Stomach smooth muscle (tissue), 2 donors: ENCODE measurements around the gene CCDC102B.

ENCODE experiments used
- H3K27ac ChIP-seq: one replicate; pipeline ENCODE4 v1.7.0; 2013; ENCODE audit warnings: mild to moderate bottlenecking, low read length, inconsistent platforms
- H3K27me3 ChIP-seq, 2 donors: one replicate each; pipeline ENCODE4 v1.7.0; 2013; ENCODE audit warnings: low read length in 2 of 2; ENCODE audit not compliant: insufficient read depth in 2 of 2, control insufficient read depth in 1 of 2
- H3K36me3 ChIP-seq, 2 donors: one replicate each; pipeline ENCODE4 v1.7.0; 2013; ENCODE audit warnings: low read length in 2 of 2; ENCODE audit not compliant: control insufficient read depth in 2 of 2, insufficient read depth in 2 of 2
- H3K4me1 ChIP-seq: one replicate; pipeline ENCODE4 v1.7.0; 2013; ENCODE audit warnings: low read length; ENCODE audit not compliant: control insufficient read depth, insufficient read depth
- H3K4me3 ChIP-seq, 2 donors: one replicate each; pipeline ENCODE4 v1.7.0; 2013; ENCODE audit warnings: low read length in 2 of 2
- H3K9ac ChIP-seq, 2 donors: one replicate each; pipeline ENCODE4 v1.7.0; 2013; ENCODE audit warnings: low read length in 2 of 2, mild to moderate bottlenecking in 1 of 2
- H3K9me3 ChIP-seq, 2 donors: one replicate each; pipeline ENCODE4 v1.7.0; 2013; ENCODE audit warnings: low read length in 2 of 2; ENCODE audit not compliant: control insufficient read depth in 2 of 2
- donor health status: healthy.
- donor health status: Pancreatic carcinoma.

Gene CCDC102B

DNA sequence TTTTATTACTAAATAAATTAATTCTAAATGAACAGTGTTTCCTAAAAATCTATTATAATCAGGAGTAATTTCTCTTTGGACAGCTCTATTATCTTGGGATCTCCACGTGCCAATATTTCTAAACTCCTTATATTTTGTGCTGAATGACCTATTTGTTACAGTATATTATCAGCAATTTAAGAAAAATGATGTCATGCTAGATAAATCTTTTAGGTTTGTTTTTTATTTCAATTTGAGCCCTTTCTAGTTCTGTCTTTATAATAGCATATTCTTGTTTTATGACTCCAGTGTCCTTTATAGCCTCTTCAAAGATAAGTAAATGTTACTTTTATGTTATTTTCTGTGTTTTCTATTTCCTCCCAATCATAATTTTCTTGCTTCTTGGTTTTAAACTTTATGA lies 269.2 kb downstream of the CCDC102B start:
- Histone ChIP-seq H3K9ac (no peak overlapping the region), H3K36me3 (no peaks in the 10 kb centered on the region), H3K9me3 (no peaks in the 10 kb centered on the region), H3K27ac (no peak overlapping the region), H3K4me3 (no peak overlapping the region), H3K27me3 (no peaks in the 10 kb centered on the region), H3K4me1 (no peaks in the 10 kb centered on the region)

GRCh38 chr18:69071680-69072079 lies 273.8 kb downstream of the CCDC102B start:
- Histone ChIP-seq H3K36me3 (no peaks in the 10 kb centered on the region), H3K9me3 (no peaks in the 10 kb centered on the region), H3K4me1 (no peaks in the 10 kb centered on the region), H3K27ac (no peak overlapping the region), H3K27me3 (no peaks in the 10 kb centered on the region), H3K4me3 (no peak overlapping the region), H3K9ac (no peak overlapping the region)

DNA sequence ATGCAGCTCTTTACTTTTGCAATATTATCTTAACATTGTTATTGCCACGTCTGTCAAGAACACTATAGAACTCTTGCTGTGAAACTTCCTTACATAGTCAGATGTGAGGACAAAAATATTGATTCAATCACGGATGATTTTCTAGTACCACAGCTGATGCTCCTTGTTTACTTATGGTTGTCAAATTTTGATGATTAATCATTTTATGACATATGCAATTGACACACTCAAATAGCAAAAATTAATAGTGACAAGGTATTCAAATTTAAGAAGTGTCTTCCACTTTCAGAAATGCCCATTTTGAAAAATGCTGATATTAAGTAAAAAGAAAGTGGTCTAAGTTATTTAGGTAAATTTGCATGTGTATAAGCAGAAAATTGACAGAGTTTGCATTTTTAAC lies 284.0 kb downstream of the CCDC102B start:
- H3K4me3 ChIP-seq: no peak overlapping the region
- H3K36me3 ChIP-seq: no peaks in the 10 kb centered on the region
- H3K4me1 ChIP-seq: no peaks in the 10 kb centered on the region
- H3K27ac ChIP-seq: no peak overlapping the region
- no peaks in the 10 kb centered on the region for H3K9me3 ChIP-seq
- H3K9ac ChIP-seq: no peak overlapping the region
- no peaks in the 10 kb centered on the region for H3K27me3 ChIP-seq

DNA sequence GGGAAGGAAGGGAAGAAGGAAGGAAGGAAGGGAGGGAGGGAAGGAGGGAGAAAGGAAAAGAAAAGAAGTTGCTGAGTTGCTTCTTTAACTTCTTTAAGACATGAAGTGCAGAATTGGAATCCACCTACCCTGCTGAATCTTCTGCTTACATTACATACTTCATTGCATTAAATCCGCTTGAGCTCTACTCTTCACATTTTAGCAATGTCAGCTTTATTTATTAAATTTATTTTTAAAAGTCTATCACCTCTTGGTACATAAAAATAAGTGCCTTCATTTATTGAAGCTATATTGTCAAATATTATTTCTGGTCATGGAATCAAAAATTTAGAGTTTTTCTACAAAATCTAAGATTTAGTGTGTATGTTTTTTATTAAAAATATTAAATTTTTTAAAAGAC lies 284.6 kb downstream of the CCDC102B start:
- H3K27ac ChIP-seq: no peak overlapping the region
- H3K4me1 ChIP-seq: no peaks in the 10 kb centered on the region
- H3K4me3 ChIP-seq: no peak overlapping the region
- no peaks in the 10 kb centered on the region for H3K9me3 ChIP-seq
- H3K9ac ChIP-seq: no peak overlapping the region
- H3K36me3 ChIP-seq: no peaks in the 10 kb centered on the region
- no peaks in the 10 kb centered on the region for H3K27me3 ChIP-seq

DNA sequence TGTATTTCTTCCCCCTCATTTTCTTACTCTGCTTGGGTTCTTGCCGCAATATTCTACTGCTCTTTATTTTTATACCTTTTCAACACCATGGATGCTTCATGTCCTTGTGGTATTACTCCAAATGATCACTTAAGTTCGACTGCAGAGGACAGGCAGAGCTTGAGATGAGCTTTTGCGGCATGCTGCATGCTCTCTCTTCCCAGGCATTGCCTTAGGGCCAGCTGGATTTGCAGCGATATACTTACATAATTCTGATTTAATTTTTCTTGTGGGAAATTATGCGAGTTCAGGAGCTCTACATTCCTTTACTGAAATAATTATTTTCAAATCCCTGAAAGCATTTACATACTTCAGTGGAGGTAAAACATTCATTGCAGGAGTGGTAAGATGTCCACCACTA lies 288.1 kb downstream of the CCDC102B start:
- no peaks in the 10 kb centered on the region for H3K9me3 ChIP-seq

DNA sequence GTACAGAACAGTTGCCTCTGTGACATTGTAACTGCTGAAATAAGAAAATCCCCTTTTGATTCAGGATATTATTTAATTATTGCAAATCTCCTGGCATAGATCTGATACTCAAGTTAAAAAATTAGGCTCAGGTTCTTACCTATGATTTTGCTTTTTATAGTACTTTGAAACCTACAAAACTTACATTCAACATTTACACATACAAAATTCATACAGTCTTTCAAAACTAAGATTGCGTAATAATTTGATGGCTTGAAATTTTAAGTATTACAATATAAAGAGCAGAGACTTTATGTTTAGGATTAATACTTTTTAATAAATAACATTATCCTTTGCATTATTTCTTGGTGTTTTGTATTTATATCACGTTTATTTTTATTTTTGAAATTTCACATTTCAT lies 291.1 kb downstream of the CCDC102B start:
- no peaks in the 10 kb centered on the region for H3K9me3 ChIP-seq
- no peaks in the 10 kb centered on the region for H3K4me1 ChIP-seq
- H3K4me3 ChIP-seq: no peak overlapping the region
- no peak overlapping the region for H3K9ac ChIP-seq
- H3K27ac ChIP-seq: no peak overlapping the region
- no peaks in the 10 kb centered on the region for H3K36me3 ChIP-seq
- H3K27me3 ChIP-seq: no peaks in the 10 kb centered on the region

More for the DNA sequence above, 288.1 kb downstream of the CCDC102B start:
- Histone ChIP-seq H3K4me1 (no peaks in the 10 kb centered on the region), H3K27me3 (no peaks in the 10 kb centered on the region), H3K27ac (no peak overlapping the region), H3K9ac (no peak overlapping the region), H3K36me3 (no peaks in the 10 kb centered on the region), H3K4me3 (no peak overlapping the region)

GRCh38 chr18:69097349-69097748 lies 299.5 kb downstream of the CCDC102B start:
- Histone ChIP-seq H3K9ac (no peak overlapping the region), H3K36me3 (no peaks in the 10 kb centered on the region), H3K4me1 (no peaks in the 10 kb centered on the region), H3K4me3 (no peak overlapping the region), H3K27me3 (no peaks in the 10 kb centered on the region), H3K9me3 (no peaks in the 10 kb centered on the region), H3K27ac (no peak overlapping the region)

GRCh38 chr18:69102959-69103358 lies 305.1 kb downstream of the CCDC102B start:
- Histone ChIP-seq H3K9me3 (no peaks in the 10 kb centered on the region), H3K27me3 (no peaks in the 10 kb centered on the region)

More at GRCh38 chr18:69102959-69103358, 305.1 kb downstream of the CCDC102B start:
- Histone ChIP-seq H3K27ac (no peak overlapping the region), H3K4me1 (no peaks in the 10 kb centered on the region), H3K36me3 (no peaks in the 10 kb centered on the region), H3K9ac (no peak overlapping the region), H3K4me3 (no peak overlapping the region)
